A549 treated with AZD9567 at 1 μM for 4 hours (cell line): ENCODE measurements around the gene FLVCR2. TPM values are rescaled to one million over a fixed set of nuclear protein-coding genes. Genes with fewer than 3 reads are reported as not detected.

Source experiments
- total RNA-seq: library from RNA; stranded (reverse); fragments of 200-300 nt; extraction: Qiagen RNA extraction; gene quantifications from 5 replicates; pipeline ENCODE4 v1.2.3, GENCODE V29; 2022; ENCODE audit not compliant: insufficient read depth

Gene FLVCR2, protein sequence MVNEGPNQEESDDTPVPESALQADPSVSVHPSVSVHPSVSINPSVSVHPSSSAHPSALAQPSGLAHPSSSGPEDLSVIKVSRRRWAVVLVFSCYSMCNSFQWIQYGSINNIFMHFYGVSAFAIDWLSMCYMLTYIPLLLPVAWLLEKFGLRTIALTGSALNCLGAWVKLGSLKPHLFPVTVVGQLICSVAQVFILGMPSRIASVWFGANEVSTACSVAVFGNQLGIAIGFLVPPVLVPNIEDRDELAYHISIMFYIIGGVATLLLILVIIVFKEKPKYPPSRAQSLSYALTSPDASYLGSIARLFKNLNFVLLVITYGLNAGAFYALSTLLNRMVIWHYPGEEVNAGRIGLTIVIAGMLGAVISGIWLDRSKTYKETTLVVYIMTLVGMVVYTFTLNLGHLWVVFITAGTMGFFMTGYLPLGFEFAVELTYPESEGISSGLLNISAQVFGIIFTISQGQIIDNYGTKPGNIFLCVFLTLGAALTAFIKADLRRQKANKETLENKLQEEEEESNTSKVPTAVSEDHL
- 7.5 to 8.9 TPM (median 8.3 TPM) in 5 replicates for total RNA-seq

DNA sequence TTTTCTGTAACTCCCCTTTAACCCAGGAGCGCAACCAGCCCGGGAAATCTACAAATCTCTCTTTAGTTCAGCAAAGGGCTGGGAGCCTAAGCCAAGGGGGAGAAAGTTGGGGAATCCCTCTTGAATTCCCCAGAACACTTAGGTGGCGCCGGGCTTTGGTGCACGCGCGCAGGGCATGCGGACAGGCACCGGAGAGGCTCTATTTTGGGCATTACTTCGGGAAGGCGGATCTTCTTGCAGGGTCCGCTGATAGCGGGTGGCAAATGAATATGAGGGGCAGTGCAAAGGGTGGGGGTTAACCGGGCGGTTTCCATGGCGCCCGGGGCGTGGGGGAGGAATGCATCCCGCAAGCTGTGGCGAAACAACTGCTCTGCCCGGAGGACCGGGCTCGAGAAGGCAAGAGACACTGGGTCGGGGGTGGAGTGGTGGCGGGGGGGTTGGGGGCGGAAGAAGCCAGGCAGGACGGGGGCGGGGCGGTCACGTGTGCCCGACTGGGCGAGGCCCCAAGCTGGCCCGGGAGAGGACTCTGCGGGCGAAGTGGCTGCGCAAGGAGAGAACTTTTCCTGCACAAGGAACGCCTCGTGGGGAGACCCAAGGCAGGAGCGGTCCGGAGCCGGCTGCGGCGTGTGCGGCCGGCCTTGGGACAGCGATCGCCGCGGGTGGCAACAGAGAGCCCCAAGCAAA lies at the start of gene FLVCR2:
Gene FLVCR2, plus strand, starts transcription at position 519 of the 684 bp plus-strand sequence. CDS start 353 bp downstream, outside the sequence.

DNA sequence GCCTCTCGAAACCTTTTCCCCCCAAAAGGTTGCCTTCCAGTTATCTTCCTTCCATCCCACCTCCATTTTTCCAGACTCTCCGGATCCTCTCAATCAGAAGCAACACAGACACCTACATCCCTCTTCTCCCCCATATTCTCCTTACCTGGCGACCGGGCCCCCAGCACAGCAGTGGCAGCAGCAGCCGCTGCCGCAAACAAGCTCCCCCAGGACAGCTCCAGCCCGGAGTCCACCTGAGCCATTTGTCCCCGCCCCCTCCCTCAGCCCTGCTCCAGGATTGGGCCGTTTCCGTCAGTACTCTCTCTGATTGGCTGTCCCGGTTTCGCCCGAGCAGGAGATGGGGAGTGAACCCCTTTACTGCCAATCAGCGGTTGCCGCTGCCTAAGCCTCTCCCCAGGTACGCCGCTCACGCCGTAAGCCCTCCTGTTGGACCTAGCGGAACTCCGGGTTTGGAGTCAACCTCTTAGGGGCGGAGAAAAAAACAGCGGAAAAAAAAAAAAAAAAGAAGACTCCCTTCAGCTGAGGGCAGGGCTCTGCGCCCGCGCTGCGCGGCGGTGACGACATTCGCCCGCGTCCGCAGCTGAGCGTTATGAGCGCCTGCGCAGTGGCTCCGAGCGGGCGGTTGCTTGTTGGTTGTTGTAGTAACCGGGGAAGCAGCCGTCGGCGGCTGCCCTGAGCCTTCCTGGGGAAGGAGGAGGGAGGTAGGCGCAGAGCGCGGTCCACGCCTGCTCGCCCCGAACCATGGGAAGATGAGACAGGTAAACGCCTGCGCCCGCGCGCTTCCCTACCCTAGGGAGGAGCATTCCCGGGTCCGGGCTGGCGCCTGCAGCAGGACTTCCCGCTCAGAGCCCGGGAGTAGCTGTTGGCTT lies 82.4 kb downstream of the FLVCR2 start, which contains the start of the genes ERG28 and TTLL5:
Gene ERG28, minus strand, starts transcription at position 247 of the 869 bp plus-strand sequence. CDS start 3,374 bp downstream, outside the sequence.
Gene TTLL5, plus strand, starts transcription at position 617 of the 869 bp plus-strand sequence. CDS start 1,904 bp downstream, outside the sequence.

Other genes with a start within 250 kb of the FLVCR2 start
- 30.0 to 33.5 TPM (median 30.9 TPM) in 5 replicates for gene JDP2, start 150.6 kb upstream of the FLVCR2 start, total RNA-seq
- gene BATF, start 56.2 kb upstream of the FLVCR2 start, total RNA-seq, result not detected in 5 replicates
- 15.6 to 16.3 TPM (median 16.0 TPM) in 5 replicates for gene ERG28, start 82.3 kb downstream of the FLVCR2 start, total RNA-seq
- 11.0 to 16.9 TPM (median 12.4 TPM) in 5 replicates for gene TTLL5, start 82.6 kb downstream of the FLVCR2 start, total RNA-seq